Peyer's patch (tissue), 4 donors: ENCODE results near the gene FGF1. TPM values are rescaled to one million over a fixed set of nuclear protein-coding genes. Genes with fewer than 3 reads are reported as not detected.
A peak's percentile ranks its signal among the peaks of the same experiment; 100 is the strongest.

ENCODE experiments used
- DNase-seq, 3 donors: peaks; one replicate each; pipeline ENCODE4 v3.0.0-alpha.2; 2017 to 2019
- H3K27ac ChIP-seq, 4 donors: fragments of 200-600 bp; sonication (generic); one replicate each; pipeline ENCODE4 v1.5.1; 2016 to 2019
- H3K27me3 ChIP-seq, 2 donors: fragments of 200-600 bp; sonication (generic); one replicate each; pipeline ENCODE4 v1.5.1; 2019
- H3K36me3 ChIP-seq, 3 donors: fragments of 200-600 bp; sonication (generic); one replicate each; pipeline ENCODE4 v1.5.1; 2016 to 2019
- H3K4me1 ChIP-seq, 4 donors: fragments of 200-600 bp; sonication (generic); one replicate each; pipeline ENCODE4 v1.5.1; 2016 to 2019
- H3K4me3 ChIP-seq, 4 donors: fragments of 200-600 bp; sonication (generic); 1 replicate in 3 of 4; 2 replicates in 1 of 4; pipeline ENCODE4 v1.5.1; 2016 to 2019; ENCODE audit warnings: mild to moderate bottlenecking in 1 of 4
- H3K9me3 ChIP-seq, 4 donors: fragments of 200-600 bp; sonication (generic); one replicate each; pipeline ENCODE4 v1.5.1; 2016 to 2019; ENCODE audit warnings: mild to moderate bottlenecking in 1 of 4
- CTCF ChIP-seq, 6 experiments: fragments of 450-650 bp in 4 of 6; fragments of 200-600 bp in 2 of 6; sonication (generic) in 1 of 6; IDR thresholded peaks; one replicate each; pipeline ENCODE4 v1.5.1; 2017 to 2019; ENCODE audit warnings: antibody characterized with exemption in 6 of 6, mild to moderate bottlenecking in 3 of 6, moderate library complexity in 1 of 6
- POLR2A ChIP-seq, 2 donors: fragments of 450-650 bp; IDR thresholded peaks; one replicate each; pipeline ENCODE4 v1.5.1; 2017; ENCODE audit warnings: antibody characterized with exemption in 2 of 2, mild to moderate bottlenecking in 2 of 2, moderate library complexity in 2 of 2
- total RNA-seq, 4 donors: library from RNA; depleted of rRNA; stranded (reverse); fragments of >200 nt; gene quantifications; one replicate each; pipeline ENCODE4 v1.1.0, GENCODE V29; 2016

FGF1 gene
- total RNA-seq, 4 donors from 2014 or later: not detected

- TF ChIP-seq POLR2A (IDR thresholded peaks at IDR 0.05) (no peak), CTCF (IDR thresholded peaks at IDR 0.05) (no peak)
- Histone ChIP-seq H3K27ac (peak overlapping the region in 1 of 4 donors; percentile 8), H3K4me3 (no peak overlapping the region), H3K27me3 (no peaks in the 10 kb centered on the region), H3K9me3 (no peaks in the 10 kb centered on the region), H3K4me1 (no peaks in the 10 kb centered on the region), H3K36me3 (no peaks in the 10 kb centered on the region)
- peak in 2 of 3 donors; percentile 64 to 77 for DNase-seq
Observed at GRCh38 chr5:142680605-142681259, 5.2 kb downstream of the FGF1 start.

- H3K4me1 ChIP-seq: no peaks in the 10 kb centered on the region
- H3K9me3 ChIP-seq: no peaks in the 10 kb centered on the region
- H3K4me3 ChIP-seq: no peak overlapping the region
- H3K36me3 ChIP-seq: no peaks in the 10 kb centered on the region
- no peak overlapping the region for H3K27ac ChIP-seq
- TF ChIP-seq POLR2A (IDR thresholded peaks at IDR 0.05): no peak
- TF ChIP-seq CTCF (IDR thresholded peaks at IDR 0.05): no peak
- no peaks in the 10 kb centered on the region for H3K27me3 ChIP-seq
- DNase-seq: no peak
Observed at GRCh38 chr5:142679744-142680143, 6.1 kb downstream of the FGF1 start.

- no peak overlapping the region for H3K4me3 ChIP-seq
- no peak for TF ChIP-seq CTCF (IDR thresholded peaks at IDR 0.05)
- TF ChIP-seq POLR2A (IDR thresholded peaks at IDR 0.05): no peak
- H3K4me1 ChIP-seq: no peaks in the 10 kb centered on the region
- no peaks in the 10 kb centered on the region for H3K9me3 ChIP-seq
- H3K27ac ChIP-seq: no peak overlapping the region
- H3K27me3 ChIP-seq: no peaks in the 10 kb centered on the region
- no peaks in the 10 kb centered on the region for H3K36me3 ChIP-seq
- no peak for DNase-seq
Observed at GRCh38 chr5:142678529-142678928, 7.4 kb downstream of the FGF1 start.

GRCh38 chr5:142677198-142677597 lies 8.7 kb downstream of the FGF1 start:
- TF ChIP-seq POLR2A (IDR thresholded peaks at IDR 0.05): no peak

GRCh38 chr5:142676318-142676717 lies 9.6 kb downstream of the FGF1 start:
- no peak overlapping the region for H3K27ac ChIP-seq
- no peaks in the 10 kb centered on the region for H3K9me3 ChIP-seq
- H3K4me3 ChIP-seq: no peak overlapping the region
- no peaks in the 10 kb centered on the region for H3K4me1 ChIP-seq
- no peak for DNase-seq
- no peak for TF ChIP-seq POLR2A (IDR thresholded peaks at IDR 0.05)
- TF ChIP-seq CTCF (IDR thresholded peaks at IDR 0.05): no peak
- no peaks in the 10 kb centered on the region for H3K36me3 ChIP-seq
- no peaks in the 10 kb centered on the region for H3K27me3 ChIP-seq

More at GRCh38 chr5:142677198-142677597, 8.7 kb downstream of the FGF1 start:
- DNase-seq: no peak
- Histone ChIP-seq H3K27ac (no peak overlapping the region), H3K36me3 (no peaks in the 10 kb centered on the region), H3K9me3 (no peaks in the 10 kb centered on the region), H3K4me1 (no peaks in the 10 kb centered on the region), H3K4me3 (no peak overlapping the region), H3K27me3 (no peaks in the 10 kb centered on the region)

GRCh38 chr5:142674531-142675469 lies 11.1 kb downstream of the FGF1 start:
- no peak for DNase-seq
- Histone ChIP-seq H3K4me3 (no peak overlapping the region), H3K27me3 (no peaks in the 10 kb centered on the region), H3K4me1 (no peaks in the 10 kb centered on the region), H3K9me3 (no peaks in the 10 kb centered on the region), H3K27ac (no peak overlapping the region), H3K36me3 (no peaks in the 10 kb centered on the region)
- TF ChIP-seq POLR2A (IDR thresholded peaks at IDR 0.05): no peak
- no peak for TF ChIP-seq CTCF (IDR thresholded peaks at IDR 0.05)
